H1 (cell line): ENCODE results near the gene CST8. TPM values are rescaled to one million over a fixed set of nuclear protein-coding genes. Genes with fewer than 3 reads are reported as not detected.

Experiments used
- CTCF ChIA-PET: fragments of 300-600 bp; sonication (Branson Sonifier 250); formaldehyde crosslinking; loops from one replicate; lab custom pipeline; 2021; ENCODE audit not compliant: partially characterized antibody; lab: Charles Lee
- POLR2A ChIA-PET: fragments of 300-600 bp; sonication (Branson Sonifier 250); formaldehyde crosslinking; loops from one replicate; lab custom pipeline; 2021; ENCODE audit warnings: inconsistent platforms; ENCODE audit not compliant: partially characterized antibody; lab: Charles Lee
- DNase-seq, 2 experiments: peaks; one replicate each; pipeline versions ENCODE4 v3.0.0 to v3.0.0-alpha.2; 2010 to 2022; ENCODE audit warnings: low spot score in 2 of 2, low read depth in 1 of 2, mixed read lengths in 1 of 2
- FAIRE-seq: peaks from 2 replicates; lab custom pipeline; 2011; peaks lifted over from hg19 to GRCh38; lab: Jason Lieb, UNC
- H2AFZ ChIP-seq: 2 replicates; pipeline ENCODE4 v1.8.1; 2012; ENCODE audit warnings: low read length, inconsistent platforms
- H2AK5ac ChIP-seq: 2 replicates; pipeline ENCODE4 v1.6.1; 2013; ENCODE audit warnings: low read depth, low read length
- H2BK120ac ChIP-seq: replicated peaks from 2 replicates; pipeline ENCODE3; 2013; ENCODE audit warnings: low read depth, low read length, inconsistent platforms
- H2BK12ac ChIP-seq: 2 replicates; pipeline ENCODE4 v1.6.1; 2013; ENCODE audit warnings: low read depth, low read length
- H2BK15ac ChIP-seq: 2 replicates; pipeline ENCODE4 v1.6.1; 2013; ENCODE audit warnings: low read length
- H2BK20ac ChIP-seq: 2 replicates; pipeline ENCODE4 v1.6.1; 2013; ENCODE audit warnings: low read length
- H2BK5ac ChIP-seq: 2 replicates; pipeline ENCODE4 v1.6.1; 2013; ENCODE audit warnings: low read depth, low read length
- H3K14ac ChIP-seq: 2 replicates; pipeline ENCODE4 v1.6.1; 2013; ENCODE audit warnings: inconsistent platforms; ENCODE audit not compliant: insufficient read length
- H3K18ac ChIP-seq: 2 replicates; pipeline ENCODE4 v1.6.1; 2013; ENCODE audit warnings: low read length; ENCODE audit errors: extremely low read depth
- H3K23ac ChIP-seq: 2 replicates; pipeline ENCODE4 v1.6.1; 2013; ENCODE audit warnings: inconsistent platforms; ENCODE audit not compliant: insufficient read length
- H3K23me2 ChIP-seq: 2 replicates; pipeline ENCODE4 v1.6.1; 2013; ENCODE audit warnings: low read depth, low read length
- H3K27ac ChIP-seq: 2 replicates; pipeline ENCODE4 v1.6.1; 2011; ENCODE audit warnings: low read depth, low read length, inconsistent platforms
- H3K27me3 ChIP-seq, 4 experiments: replicated peaks in 1 of 4; 1 replicate in 1 of 4; 2 replicates in 3 of 4; pipeline versions ENCODE4 v1.6.1 to v1.8.1; 2011 to 2013; ENCODE audit warnings: low read length in 3 of 4, mild to moderate bottlenecking in 3 of 4, inconsistent platforms in 2 of 4, mixed read lengths in 2 of 4, moderate library complexity in 1 of 4; ENCODE audit not compliant: control insufficient read depth in 3 of 4, insufficient read depth in 3 of 4; ENCODE audit errors: extremely low read depth in 1 of 4
- H3K36me3 ChIP-seq, 4 experiments: 2 replicates each; pipeline versions ENCODE4 v1.6.1 to v1.8.1; 2011 to 2013; ENCODE audit warnings: mild to moderate bottlenecking in 4 of 4, low read length in 3 of 4, moderate library complexity in 2 of 4, control low read depth in 1 of 4, inconsistent platforms in 1 of 4; ENCODE audit not compliant: insufficient read depth in 4 of 4, control insufficient read depth in 2 of 4
- H3K4ac ChIP-seq: replicated peaks from 2 replicates; pipeline ENCODE3; 2013; ENCODE audit warnings: low read length, low read depth, mixed read lengths, inconsistent platforms; ENCODE audit not compliant: insufficient read length
- H3K4me1 ChIP-seq, 4 experiments: replicated peaks in 1 of 4; 1 replicate in 1 of 4; 2 replicates in 3 of 4; pipeline versions ENCODE4 v1.6.1 to v1.8.1; 2011 to 2013; ENCODE audit warnings: low read length in 3 of 4, inconsistent platforms in 2 of 4, mixed read lengths in 1 of 4; ENCODE audit not compliant: insufficient read depth in 4 of 4, control insufficient read depth in 3 of 4
- H3K4me2 ChIP-seq, 2 experiments: 2 replicates each; pipeline versions ENCODE4 v1.6.1 to v1.8.1; 2011 to 2013; ENCODE audit warnings: low read depth in 2 of 2, low read length in 2 of 2, control low read depth in 1 of 2, inconsistent platforms in 1 of 2, mild to moderate bottlenecking in 1 of 2; ENCODE audit not compliant: insufficient read depth in 1 of 2
- H3K4me3 ChIP-seq, 4 experiments: fragments of 200-600, 300-600 bp in 1 of 4; sonication (generic), shearing (Covaris generic), sonication (Bioruptor Twin) in 1 of 4; 2 replicates each; pipeline versions ENCODE4 v1.5.1 to v1.8.1; 2011 to 2016; ENCODE audit warnings: low read length in 4 of 4, low read depth in 3 of 4, control low read depth in 2 of 4, inconsistent platforms in 2 of 4, mild to moderate bottlenecking in 2 of 4, mixed read lengths in 1 of 4, moderate library complexity in 1 of 4; ENCODE audit not compliant: insufficient read depth in 2 of 4; ENCODE audit errors: extremely low read depth in 1 of 4
- H3K56ac ChIP-seq: replicated peaks from 2 replicates; pipeline ENCODE3; 2013; ENCODE audit warnings: low read depth, mild to moderate bottlenecking, mixed read lengths, low read length, inconsistent platforms; ENCODE audit not compliant: insufficient read length
- H3K79me1 ChIP-seq: 2 replicates; pipeline ENCODE4 v1.6.1; 2013; ENCODE audit warnings: low read depth, low read length, control low read depth
- H3K79me2 ChIP-seq, 2 experiments: 2 replicates each; pipeline versions ENCODE4 v1.6.1 to v1.8.1; 2012 to 2013; ENCODE audit warnings: low read length in 2 of 2, mild to moderate bottlenecking in 2 of 2, inconsistent platforms in 1 of 2; ENCODE audit not compliant: insufficient read depth in 2 of 2, control insufficient read depth in 1 of 2
- H3K9ac ChIP-seq, 4 experiments: replicated peaks in 1 of 4; 1 replicate in 1 of 4; 2 replicates in 3 of 4; pipeline versions ENCODE4 v1.6.1 to v1.8.1; 2011 to 2013; ENCODE audit warnings: low read depth in 3 of 4, low read length in 3 of 4, control low read depth in 2 of 4, mild to moderate bottlenecking in 2 of 4, moderate library complexity in 2 of 4, inconsistent platforms in 1 of 4; ENCODE audit errors: extremely low read depth in 1 of 4
- H3K9me3 ChIP-seq, 2 experiments: 2 replicates each; pipeline versions ENCODE4 v1.6.1 to v1.8.1; 2012 to 2013; ENCODE audit warnings: mild to moderate bottlenecking in 2 of 2, moderate library complexity in 2 of 2, control low read depth in 1 of 2, inconsistent platforms in 1 of 2, low read depth in 1 of 2, low read length in 1 of 2, mixed read lengths in 1 of 2; ENCODE audit not compliant: insufficient read depth in 2 of 2
- H4K20me1 ChIP-seq, 2 experiments: replicated peaks in 1 of 2; 2 replicates each; pipeline versions ENCODE3 to v1.8.1; 2011 to 2013; ENCODE audit warnings: inconsistent platforms in 2 of 2, low read length in 2 of 2, mild to moderate bottlenecking in 1 of 2; ENCODE audit not compliant: insufficient read depth in 2 of 2, control insufficient read depth in 1 of 2
- H4K5ac ChIP-seq: 2 replicates; pipeline ENCODE4 v1.6.1; 2013; ENCODE audit warnings: low read length, low read depth, mixed read lengths, inconsistent platforms; ENCODE audit not compliant: insufficient read length
- H4K8ac ChIP-seq: 2 replicates; pipeline ENCODE4 v1.8.0; 2013; ENCODE audit warnings: mild to moderate bottlenecking, moderate library complexity, low read length, inconsistent platforms; ENCODE audit not compliant: insufficient read depth; ENCODE audit errors: extremely low read depth
- H4K91ac ChIP-seq: replicated peaks from 2 replicates; pipeline ENCODE3; 2013; ENCODE audit warnings: low read length, mixed read lengths, inconsistent platforms; ENCODE audit not compliant: insufficient read length
- CBX5 ChIP-seq: fragments of 300-800, 300-1000 bp; sonication (generic); IDR thresholded peaks from 2 replicates; pipeline ENCODE4 v1.7.1; 2016; ENCODE audit warnings: antibody characterized with exemption, low read length, low read depth
- POU5F1 ChIP-seq: IDR thresholded peaks from 2 replicates; pipeline ENCODE4 v1.6.1; 2011; ENCODE audit warnings: low read depth, mild to moderate bottlenecking, low read length, moderate library complexity
- WGBS, 2 experiments: shearing (Covaris generic) in 1 of 2; methylation state at CpG; one replicate each; pipeline versions ENCODE4 v1.1.6 to v1.1.7; 2013 to 2015; ENCODE audit warnings: low lambda C conversion rate in 2 of 2, mixed read lengths in 2 of 2, inconsistent platforms in 1 of 2, low coverage in 1 of 2, missing lambda C conversion rate in 1 of 2; ENCODE audit not compliant: insufficient replicate concordance in 2 of 2, insufficient coverage in 1 of 2, insufficient read length in 1 of 2; ENCODE audit errors: extremely low coverage in 1 of 2, missing lambda C conversion rate in 1 of 2; 5-methylcytosine and 5-hydroxymethylcytosine counted together
- polyA plus RNA-seq, 7 experiments: library from polyadenylated mRNA; depleted of rRNA in 3 of 7; stranded (reverse) in 5 of 7; unstranded in 2 of 7; fragments of >200 nt in 5 of 7; fragments of 200-250 nt in 2 of 7; gene quantifications; 1 replicate in 5 of 7; 2 replicates in 1 of 7; 4 replicates in 1 of 7; pipeline versions ENCODE4 v1.2.1 to v1.2.3, GENCODE V29; 2011 to 2013; ENCODE audit warnings: missing spikeins in 2 of 7, mixed read lengths in 2 of 7
- total RNA-seq: library from RNA; stranded (reverse); fragmentation: NEBNext Ultra II Directional; extraction: Animal tissue kit (Norgen Biotek cat#: 25700); gene quantifications from 2 replicates; pipeline ENCODE4 v1.2.1, GENCODE V29; 2021

The CST8 gene
- total and polyA plus RNA-seq, 2 of the 8 experiments (the other 6 are each of a cell fraction or from before 2014, with no cell fraction given), result not detected

DNA sequence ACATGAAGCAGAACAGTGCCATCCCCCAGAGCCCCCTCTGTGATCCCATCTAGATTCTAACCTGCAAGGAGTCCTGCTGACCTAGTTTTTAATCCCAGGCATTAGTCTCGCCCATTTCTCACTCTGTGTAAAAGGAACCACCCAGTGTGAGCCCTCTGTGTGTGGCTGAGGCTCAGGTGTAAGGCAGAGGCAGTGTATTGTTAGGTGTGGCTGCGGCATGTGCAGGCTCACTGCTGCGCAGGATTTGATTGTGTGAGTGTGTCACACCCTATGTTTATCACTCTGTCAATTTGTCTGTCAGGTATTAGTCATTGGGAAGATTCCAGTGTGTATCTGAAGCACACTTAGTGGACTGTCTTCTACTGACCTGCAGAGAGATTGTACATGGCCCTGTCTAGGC lies 13.7 kb upstream of the CST8 start:
- Histone ChIP-seq H3K9ac (no peak overlapping the region), H4K5ac (no peak overlapping the region), H3K14ac (no peak overlapping the region), H4K20me1 (peaks cover 0 to 2% of the 10 kb centered on the region in 2 experiments), H4K91ac (no peak overlapping the region), H3K4me3 (no peak overlapping the region), H3K27me3 (peaks cover 0 to 8% (median 3%) of the 10 kb centered on the region in 4 experiments; a peak in 1 of 7 replicates), H2BK5ac (no peak overlapping the region), H3K9me3 (peaks cover 2 to 5% of the 10 kb centered on the region in 2 experiments; a peak in 2 of 4 replicates), H3K23ac (no peak overlapping the region), H3K4me2 (no peak overlapping the region), H3K79me1 (no peaks in the 10 kb centered on the region), H3K56ac (no peak overlapping the region), H3K4ac (no peak overlapping the region), H3K79me2 (no peaks in the 10 kb centered on the region), H2BK12ac (peak overlapping the region; percentile 93; the same call in 1 of the 2 replicates), H2BK15ac (peak overlapping the region; percentile 24), H3K36me3 (no peaks in the 10 kb centered on the region; a peak in 1 of 8 replicates), H2AFZ (no peak overlapping the region), H2BK120ac (no peak overlapping the region), H3K23me2 (peaks cover 7% of the 10 kb centered on the region), H3K4me1 (peaks cover 0 to 14% (median 7%) of the 10 kb centered on the region in 4 experiments; a peak in 4 of 7 replicates), H3K18ac (no peak overlapping the region), H4K8ac (no peak overlapping the region), H3K27ac (no peak overlapping the region), H2AK5ac (0 out of 2 replicates have a peak overlapping the region, but pooled peaks have one; percentile 41), H2BK20ac (0 out of 2 replicates have a peak overlapping the region, but pooled peaks have one; percentile 52)
- ChIA-PET POLR2A (no interaction called here), CTCF (no interaction called here)
- DNase-seq, result no peak
- WGBS, 2 experiments, result 91% methylated on average over 3 of the region's 3 CpGs; no CpG with 5 or more reads in 1 of the 2 experiments
- no peak for FAIRE-seq
- TF ChIP-seq POU5F1 (no peak), CBX5 (no peak)
